Muscle layer of duodenum (tissue), 2 donors: ENCODE data around the gene TMX4.
"Not testable (repeated sequence)": the region's sequence is repeated elsewhere in the genome, so short reads cannot be mapped to it uniquely, and the experiment has no call there.

ENCODE experiments used
- H3K27ac ChIP-seq: one replicate; pipeline ENCODE4 v1.7.0; 2013; ENCODE audit warnings: mild to moderate bottlenecking, low read length
- H3K27me3 ChIP-seq: one replicate; pipeline ENCODE4 v1.7.0; 2013; ENCODE audit warnings: low read depth, mild to moderate bottlenecking, control low read depth, low read length
- H3K36me3 ChIP-seq, 2 donors: one replicate each; pipeline ENCODE4 v1.7.0; 2013; ENCODE audit warnings: low read length in 2 of 2, control low read depth in 1 of 2, mild to moderate bottlenecking in 1 of 2; ENCODE audit not compliant: insufficient read depth in 2 of 2, control insufficient read depth in 1 of 2
- H3K4me1 ChIP-seq, 2 donors: one replicate each; pipeline ENCODE4 v1.7.0; 2013; ENCODE audit warnings: low read length in 2 of 2, mild to moderate bottlenecking in 2 of 2, control low read depth in 1 of 2, moderate library complexity in 1 of 2; ENCODE audit not compliant: insufficient read depth in 2 of 2, control insufficient read depth in 1 of 2
- H3K4me3 ChIP-seq, 2 donors: one replicate each; pipeline ENCODE4 v1.7.0; 2013; ENCODE audit warnings: low read length in 2 of 2, low read depth in 1 of 2, mild to moderate bottlenecking in 1 of 2
- H3K9me3 ChIP-seq, 2 donors: one replicate each; pipeline ENCODE4 v1.7.0; 2013; ENCODE audit warnings: low read length in 2 of 2, control low read depth in 1 of 2, mild to moderate bottlenecking in 1 of 2; ENCODE audit not compliant: control insufficient read depth in 1 of 2
- donor health status: healthy.

The TMX4 gene

DNA sequence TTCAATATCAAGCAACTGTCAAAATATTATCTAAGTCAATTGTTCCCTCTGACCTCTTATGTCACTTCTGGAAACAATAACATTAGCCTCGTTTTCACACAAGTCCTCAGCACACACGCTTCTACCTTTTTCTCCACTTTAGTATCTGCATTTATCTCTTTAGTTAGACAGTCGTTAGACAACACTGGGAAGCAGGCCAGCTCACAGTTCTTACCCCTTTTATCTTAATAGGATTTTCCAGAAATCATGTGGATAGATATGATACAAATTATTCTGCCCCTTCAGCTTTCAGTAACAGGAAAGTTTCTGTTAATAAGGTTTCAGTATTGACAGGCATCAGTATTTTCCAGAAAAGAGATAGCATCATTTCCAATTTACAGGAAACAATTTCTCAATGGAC, 53.4 kb downstream of the TMX4 start:
- no peaks in the 10 kb centered on the region for H3K9me3 ChIP-seq
- no peaks in the 10 kb centered on the region for H3K4me1 ChIP-seq
- H3K36me3 ChIP-seq: no peaks in the 10 kb centered on the region
- H3K27ac ChIP-seq: no peak overlapping the region
- H3K4me3 ChIP-seq: no peak overlapping the region
- no peaks in the 10 kb centered on the region for H3K27me3 ChIP-seq

DNA sequence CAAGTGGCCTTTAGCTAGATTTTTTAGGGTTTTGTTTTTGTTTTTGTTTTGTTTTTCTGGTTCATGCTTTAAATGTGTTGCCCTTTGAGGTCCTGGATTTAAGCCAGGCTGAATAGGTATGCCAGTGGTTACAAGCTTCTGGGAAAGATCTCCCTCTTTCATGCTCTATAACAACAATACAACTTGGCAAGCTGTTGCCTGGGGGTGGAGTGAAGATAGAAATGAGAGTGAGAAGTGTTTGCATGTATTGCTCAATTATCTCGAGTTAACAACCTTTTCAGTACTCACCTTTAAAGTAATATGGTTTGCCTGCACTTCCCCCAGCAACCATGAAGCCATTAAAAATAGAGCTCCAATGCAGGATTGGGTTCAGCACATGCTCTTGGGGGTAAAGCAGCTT, 60.1 kb downstream of the TMX4 start:
- no peaks in the 10 kb centered on the region for H3K27me3 ChIP-seq
- no peak overlapping the region for H3K4me3 ChIP-seq
- H3K9me3 ChIP-seq: no peaks in the 10 kb centered on the region
- no peaks in the 10 kb centered on the region for H3K36me3 ChIP-seq
- no peaks in the 10 kb centered on the region for H3K4me1 ChIP-seq
- H3K27ac ChIP-seq: no peak overlapping the region

DNA sequence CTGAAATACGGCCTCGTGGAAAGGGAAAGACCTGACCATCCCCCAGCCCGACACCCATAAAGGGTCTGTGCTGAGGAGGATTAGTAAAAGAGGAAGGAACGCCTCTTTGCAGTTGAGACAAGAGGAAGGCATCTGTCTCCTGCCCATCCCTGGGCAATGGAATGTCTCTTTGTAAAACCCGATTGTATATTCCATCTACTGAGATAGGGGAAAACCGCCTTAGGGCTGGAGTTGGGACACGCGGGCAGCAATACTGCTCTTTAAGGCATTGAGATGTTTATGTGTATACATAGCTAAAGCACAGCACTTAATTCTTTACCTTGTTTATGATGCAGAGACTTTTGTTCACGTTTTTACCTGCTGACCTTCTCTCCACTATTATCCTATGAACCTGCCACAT, 63.0 kb downstream of the TMX4 start:
- H3K27me3 ChIP-seq, H3K27ac ChIP-seq, H3K9me3 ChIP-seq, H3K4me3 ChIP-seq, H3K36me3 ChIP-seq, H3K4me1 ChIP-seq: not testable (repeated sequence)

DNA sequence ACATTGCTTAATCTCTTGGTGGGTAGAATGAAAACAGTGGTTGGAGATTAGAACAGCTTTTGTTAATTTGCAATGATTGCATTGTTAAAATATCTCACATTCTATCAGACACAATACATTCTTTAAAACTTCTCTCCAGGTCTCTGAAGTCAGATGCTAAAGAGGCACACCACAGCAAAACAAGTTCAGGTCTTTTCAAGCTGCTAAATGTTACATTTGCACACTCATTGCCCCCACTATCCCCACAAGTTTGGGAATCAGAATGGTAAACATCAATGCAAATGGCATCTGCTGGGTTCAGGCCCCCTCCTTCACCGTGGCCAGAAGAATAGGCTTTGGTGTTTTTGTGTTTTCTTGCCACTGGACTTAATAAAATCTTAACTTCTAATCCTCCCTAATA, 69.2 kb downstream of the TMX4 start:
- Histone ChIP-seq H3K36me3 (no peaks in the 10 kb centered on the region), H3K4me1 (peaks cover 0 to under 1% of the 10 kb centered on the region in 2 donors), H3K27me3 (no peaks in the 10 kb centered on the region), H3K4me3 (no peak overlapping the region), H3K9me3 (peaks cover 0 to 8% of the 10 kb centered on the region in 2 donors), H3K27ac (no peak overlapping the region)

DNA sequence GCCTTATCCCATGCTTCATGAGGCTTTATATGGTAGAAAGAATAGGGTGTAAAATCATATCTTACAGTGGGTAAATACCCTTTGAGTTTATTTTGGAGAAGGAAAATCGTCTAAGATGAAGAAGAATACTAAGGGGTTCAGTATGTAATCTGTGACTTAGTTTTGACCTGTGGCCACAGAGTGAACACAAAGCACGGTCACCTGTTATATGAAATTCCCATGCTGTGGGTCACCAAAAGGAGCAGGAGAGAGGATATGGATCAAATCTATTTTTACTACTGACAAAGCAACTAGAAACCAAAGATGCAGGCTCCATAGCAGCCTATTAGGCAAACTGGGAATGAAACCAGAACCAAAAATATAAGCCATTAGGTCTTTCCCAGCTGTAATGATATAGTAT, 75.7 kb downstream of the TMX4 start:
- Histone ChIP-seq H3K4me3 (no peak overlapping the region), H3K36me3 (no peaks in the 10 kb centered on the region), H3K27me3 (no peaks in the 10 kb centered on the region), H3K9me3 (peaks cover 0 to 8% of the 10 kb centered on the region in 2 donors), H3K27ac (no peak overlapping the region), H3K4me1 (peaks cover 0 to 5% of the 10 kb centered on the region in 2 donors)

DNA sequence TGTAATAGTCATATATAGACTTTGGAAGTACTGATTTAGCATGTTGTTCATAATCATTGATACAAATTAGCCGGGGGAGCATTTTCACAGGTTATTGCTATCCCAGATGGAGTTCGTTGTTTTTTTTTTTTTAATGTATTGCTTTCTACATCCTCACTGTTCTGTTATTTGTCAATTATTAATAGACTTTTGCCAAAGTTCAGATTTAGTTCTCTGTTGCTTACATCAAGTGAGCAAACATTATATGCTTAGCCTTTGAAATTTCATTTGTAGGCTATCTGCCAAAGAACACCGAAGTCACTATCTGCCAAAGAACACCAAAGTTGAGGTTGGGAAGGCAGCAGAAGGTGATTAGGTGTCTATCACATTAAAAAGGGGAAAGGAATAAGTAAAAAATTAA, 79.2 kb downstream of the TMX4 start, which contains the start of gene HAO1:
TSS of gene HAO1 (minus strand) at position 118 of the 400 bp plus-strand sequence. CDS start at position 82, 36 bp downstream.
- Histone ChIP-seq H3K27ac (no peak within 1 kb of the TSS), H3K4me1 (peaks cover 0 to 13% of the 10 kb centered on the region in 2 donors), H3K4me3 (no peak within 1 kb of the TSS), H3K27me3 (no peaks in the 10 kb centered on the region), H3K36me3 (no peaks in the 10 kb centered on the region), H3K9me3 (no peaks in the 10 kb centered on the region)

DNA sequence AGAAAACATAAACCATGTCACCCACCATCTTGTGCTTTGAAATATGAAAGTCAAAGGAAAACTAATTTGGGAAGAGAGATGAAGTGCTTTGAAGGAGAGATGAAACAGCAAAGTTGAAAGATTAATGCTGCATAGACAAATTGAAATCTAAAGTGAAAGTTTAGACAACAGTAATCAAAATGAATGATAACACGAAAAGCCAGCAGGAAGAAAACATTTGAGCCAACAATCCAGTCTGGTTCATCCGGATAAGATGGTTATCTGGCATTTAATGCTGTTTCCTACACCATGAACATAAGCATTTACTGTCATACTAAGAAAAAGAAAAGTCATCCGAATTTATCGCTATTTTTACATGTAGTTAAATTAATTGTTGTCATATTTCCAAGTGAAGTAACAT, 79.9 kb downstream of the TMX4 start:
- Histone ChIP-seq H3K27ac (no peak overlapping the region), H3K4me1 (peaks cover 0 to 9% of the 10 kb centered on the region in 2 donors), H3K4me3 (no peak overlapping the region), H3K36me3 (no peaks in the 10 kb centered on the region), H3K9me3 (no peaks in the 10 kb centered on the region), H3K27me3 (no peaks in the 10 kb centered on the region)

DNA sequence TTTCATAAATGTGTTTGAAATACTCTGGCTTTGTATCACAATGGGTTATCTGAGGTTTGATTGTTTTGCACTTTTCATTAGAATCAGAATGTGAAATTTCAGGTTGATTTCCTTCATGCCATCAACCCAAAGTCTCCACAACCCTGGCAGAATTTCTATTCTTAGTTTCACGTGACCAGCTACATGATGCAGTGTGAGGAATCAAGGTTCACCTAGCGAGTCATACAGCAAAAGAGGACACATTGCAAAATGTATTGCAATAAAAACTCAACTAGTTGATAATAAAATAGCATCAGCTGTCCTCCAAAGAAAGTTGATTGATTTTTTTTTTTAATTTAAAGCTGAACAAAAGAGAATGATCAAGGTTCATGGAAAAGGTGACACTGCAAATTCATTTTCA, 81.5 kb downstream of the TMX4 start:
- Histone ChIP-seq H3K27me3 (no peaks in the 10 kb centered on the region), H3K4me3 (no peak overlapping the region), H3K9me3 (no peaks in the 10 kb centered on the region), H3K4me1 (peaks cover 0 to 9% of the 10 kb centered on the region in 2 donors), H3K36me3 (no peaks in the 10 kb centered on the region), H3K27ac (no peak overlapping the region)

DNA sequence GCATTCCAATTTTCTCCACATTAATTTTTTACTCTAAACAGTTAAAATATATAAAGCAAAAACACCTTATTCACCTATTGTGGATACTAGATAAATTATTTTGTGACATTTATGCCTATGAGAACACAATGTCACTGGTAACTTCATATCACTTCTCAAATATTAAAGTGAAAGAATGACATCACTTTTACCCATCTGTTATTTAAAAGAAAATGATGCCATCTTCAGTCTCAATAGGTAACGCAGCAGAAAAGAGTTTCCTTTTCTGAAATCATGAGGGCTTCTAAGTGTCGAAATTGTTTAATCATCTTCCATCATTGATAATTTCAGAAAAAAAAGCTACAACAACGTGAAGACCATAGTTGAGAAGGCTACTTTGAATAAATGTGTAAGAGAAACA, 82.2 kb downstream of the TMX4 start:
- H3K4me3 ChIP-seq: no peak overlapping the region
- H3K4me1 ChIP-seq: peaks cover 0 to 9% of the 10 kb centered on the region in 2 donors
- no peaks in the 10 kb centered on the region for H3K36me3 ChIP-seq
- no peak overlapping the region for H3K27ac ChIP-seq
- no peaks in the 10 kb centered on the region for H3K9me3 ChIP-seq
- H3K27me3 ChIP-seq: no peaks in the 10 kb centered on the region

DNA sequence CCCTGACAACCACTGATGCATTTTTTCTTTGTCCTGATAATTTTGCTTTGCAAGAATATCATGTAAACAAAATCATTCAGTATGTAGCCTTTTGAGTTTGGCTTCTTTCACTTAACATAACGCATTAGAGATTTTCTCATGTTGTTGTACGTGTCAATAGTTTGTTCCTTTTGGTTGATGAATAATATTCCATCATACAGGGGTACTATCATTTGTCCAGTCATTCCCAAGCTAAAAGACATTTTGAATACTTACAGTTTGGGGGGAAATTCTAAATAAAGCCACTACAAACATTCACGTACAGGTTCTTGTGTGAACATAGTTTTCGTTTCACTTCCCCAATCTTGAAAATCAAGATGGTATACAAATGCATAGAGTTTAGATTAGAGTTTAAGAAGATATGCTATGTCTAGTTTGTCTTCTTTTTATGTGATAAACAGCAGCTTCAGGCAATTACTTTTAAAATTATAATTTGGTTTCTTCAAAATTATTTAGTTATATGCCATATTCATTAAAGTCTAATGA, 84.5 kb downstream of the TMX4 start:
- no peaks in the 10 kb centered on the region for H3K9me3 ChIP-seq
- H3K27ac ChIP-seq: no peak overlapping the region
- H3K4me1 ChIP-seq: peaks cover 0 to 9% of the 10 kb centered on the region in 2 donors
- H3K4me3 ChIP-seq: no peak overlapping the region
- H3K27me3 ChIP-seq: no peaks in the 10 kb centered on the region
- H3K36me3 ChIP-seq: no peaks in the 10 kb centered on the region

DNA sequence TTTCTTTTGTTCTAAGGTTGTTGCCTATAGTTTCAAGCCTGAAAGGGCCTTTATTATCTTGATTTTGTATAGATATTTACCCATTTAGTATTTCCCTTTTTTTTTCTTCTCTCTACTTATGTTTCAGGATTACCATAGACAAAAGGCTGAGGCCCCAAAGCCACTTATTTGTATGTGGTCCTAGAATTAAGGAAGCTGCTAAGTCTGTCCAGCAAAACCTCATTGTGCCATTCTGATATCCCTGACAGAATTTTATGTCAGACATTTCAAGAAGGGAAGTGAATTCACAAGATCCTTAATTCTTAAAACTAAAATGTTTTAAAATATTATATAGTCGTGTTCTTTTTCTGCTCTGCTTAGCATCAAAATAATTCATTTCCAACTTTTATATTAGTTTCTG, 86.2 kb downstream of the TMX4 start:
- Histone ChIP-seq H3K4me1 (peaks cover 0 to 9% of the 10 kb centered on the region in 2 donors), H3K4me3 (no peak overlapping the region), H3K36me3 (no peaks in the 10 kb centered on the region), H3K9me3 (no peaks in the 10 kb centered on the region), H3K27ac (no peak overlapping the region), H3K27me3 (no peaks in the 10 kb centered on the region)

DNA sequence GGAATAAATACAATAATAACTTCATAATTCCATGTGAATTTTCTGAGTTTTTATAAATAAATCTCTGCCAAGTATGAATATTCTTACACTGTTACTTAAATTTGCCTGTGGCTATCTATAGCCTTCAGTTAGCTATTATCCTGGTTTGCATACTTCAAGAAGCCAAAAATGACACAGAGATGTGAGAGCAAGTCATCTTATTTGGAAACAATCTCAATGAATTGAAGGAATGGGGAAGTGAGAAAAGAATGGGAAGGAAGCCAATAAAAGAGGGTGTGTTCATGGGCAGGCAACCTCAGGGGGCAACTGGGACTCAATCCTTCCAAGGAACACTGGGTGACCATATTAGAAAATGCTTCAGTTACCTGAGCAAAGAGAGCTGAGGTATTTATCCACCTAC, 89.2 kb downstream of the TMX4 start:
- H3K27ac ChIP-seq: no peak overlapping the region
- no peaks in the 10 kb centered on the region for H3K4me1 ChIP-seq
- no peak overlapping the region for H3K4me3 ChIP-seq
- no peaks in the 10 kb centered on the region for H3K9me3 ChIP-seq
- H3K27me3 ChIP-seq: no peaks in the 10 kb centered on the region
- no peaks in the 10 kb centered on the region for H3K36me3 ChIP-seq
